PFSK-1 (cell line): Measurements from ENCODE around the gene NCSTN.

ENCODE experiments used
- FOXP2 ChIP-seq: optimal IDR thresholded peaks from 2 replicates; pipeline ENCODE3; 2011; ENCODE audit warnings: borderline replicate concordance, control low read depth, inconsistent platforms; ENCODE audit not compliant: insufficient read depth; ENCODE audit errors: extremely low read length, extremely low read depth
- POLR2AphosphoS5 ChIP-seq: IDR thresholded peaks from 2 replicates; pipeline ENCODE4 v1.6.1; 2012; ENCODE audit warnings: low read depth, mild to moderate bottlenecking, control low read depth, low read length, moderate library complexity
- SIN3A ChIP-seq: IDR thresholded peaks from 2 replicates; pipeline ENCODE4 v1.6.1; 2012; ENCODE audit warnings: mild to moderate bottlenecking, low read length, moderate library complexity, borderline replicate concordance; ENCODE audit not compliant: insufficient read depth
- TAF1 ChIP-seq: IDR thresholded peaks from 2 replicates; pipeline ENCODE4 v1.6.1; 2012; ENCODE audit warnings: low read length, control low read depth, borderline replicate concordance; ENCODE audit not compliant: insufficient read depth

DNA sequence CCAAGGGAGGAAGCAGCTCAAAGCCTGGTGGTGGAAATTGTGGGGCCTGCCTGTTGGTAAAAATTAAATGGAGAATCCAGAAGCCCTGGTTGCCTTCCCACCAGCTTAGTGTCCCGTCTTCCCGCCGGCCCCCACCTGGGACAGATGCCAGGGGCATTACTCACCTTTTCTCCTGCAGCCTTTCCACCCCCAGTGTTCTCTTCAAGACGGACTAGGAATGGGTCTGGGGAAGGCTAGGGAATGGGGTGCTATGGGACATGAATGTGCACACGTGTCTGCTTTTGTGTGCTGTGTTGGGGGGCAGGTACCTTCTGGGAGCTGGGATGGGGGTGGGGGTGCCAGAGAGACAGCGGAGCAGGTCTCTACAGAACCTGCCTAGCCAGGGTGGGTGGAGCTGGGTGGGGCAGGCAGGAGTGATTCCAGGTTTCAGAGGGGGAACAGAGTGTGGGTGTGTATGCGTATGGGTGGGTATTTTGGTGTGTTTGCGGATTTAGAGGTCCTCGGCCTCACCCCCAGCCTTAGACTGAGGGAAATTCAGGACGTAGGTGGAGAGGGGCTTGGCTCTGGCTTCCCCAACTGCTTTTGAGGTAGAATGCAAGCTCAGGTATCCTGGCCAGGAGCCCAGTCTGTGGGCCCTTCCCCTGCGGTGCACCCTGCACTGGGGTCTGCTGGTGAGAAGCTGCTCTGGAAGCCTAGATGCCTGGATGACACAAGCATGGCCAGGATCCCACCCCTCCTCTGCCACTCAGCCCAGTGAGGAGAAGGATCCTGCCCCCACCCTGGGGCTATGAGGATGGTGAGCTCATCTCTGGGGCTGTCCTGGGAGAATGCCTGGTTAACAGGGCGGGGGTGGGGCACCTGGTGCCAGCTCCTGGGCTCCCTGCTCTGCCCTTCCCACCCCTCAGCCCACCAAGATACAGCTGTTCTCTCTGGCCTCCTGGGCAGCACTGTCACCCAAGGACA, 64.9 kb downstream of the NCSTN start:
- TF ChIP-seq POLR2AphosphoS5 (no peak), TAF1 (no peak), SIN3A (no peak), FOXP2 (no peak)
